Upper lobe of left lung (tissue), 6 donors: ENCODE measurements around the gene RPL13A. TPM values are rescaled to one million over a fixed set of nuclear protein-coding genes. Genes with fewer than 3 reads are reported as not detected.

Source experiments
- ATAC-seq, 2 donors: fragments of 200-7000 bp; cut with Tn5 transposase; one replicate each; pipeline ENCODE4 v1.9.1; 2022; ENCODE audit warnings: mild to moderate bottlenecking in 2 of 2, moderate library complexity in 2 of 2; ENCODE audit not compliant: low FRiP score in 2 of 2
- DNase-seq, 2 donors: peaks; one replicate each; pipeline ENCODE4 v3.0.0-alpha.2; 2019 to 2020
- H3K27ac ChIP-seq, 4 donors: fragments of 200-600 bp; sonication (generic); one replicate each; pipeline ENCODE4 v1.5.1; 2016 to 2019
- H3K27me3 ChIP-seq, 4 donors: fragments of 200-600 bp; sonication (generic); one replicate each; pipeline ENCODE4 v1.5.1; 2017 to 2019
- H3K36me3 ChIP-seq, 4 donors: fragments of 200-600 bp; sonication (generic); one replicate each; pipeline ENCODE4 v1.5.1; 2016 to 2019
- H3K4me1 ChIP-seq, 4 donors: fragments of 200-600 bp; sonication (generic); one replicate each; pipeline ENCODE4 v1.5.1; 2018 to 2019
- H3K4me3 ChIP-seq, 4 donors: fragments of 200-600 bp; sonication (generic); one replicate each; pipeline ENCODE4 v1.5.1; 2017 to 2019; ENCODE audit warnings: mild to moderate bottlenecking in 2 of 4, moderate library complexity in 1 of 4
- H3K9me3 ChIP-seq, 4 donors: fragments of 200-600 bp; sonication (generic); one replicate each; pipeline ENCODE4 v1.5.1; 2018 to 2019
- CTCF ChIP-seq, 6 experiments: fragments of 450-650 bp in 4 of 6; fragments of 200-600 bp in 2 of 6; sonication (generic) in 2 of 6; IDR thresholded peaks; one replicate each; pipeline ENCODE4 v1.5.1; 2016 to 2019; ENCODE audit warnings: antibody characterized with exemption in 6 of 6
- EP300 ChIP-seq, 4 donors: sonication (generic); formaldehyde crosslinking; IDR thresholded peaks; one replicate each; pipeline ENCODE4 v1.5.1; 2017; ENCODE audit warnings: antibody characterized with exemption in 4 of 4, control low read depth in 2 of 4
- POLR2A ChIP-seq, 4 donors: fragments of 450-650 bp; IDR thresholded peaks; one replicate each; pipeline ENCODE4 v1.5.1; 2016 to 2017; ENCODE audit warnings: antibody characterized with exemption in 4 of 4, mild to moderate bottlenecking in 2 of 4
- POLR2AphosphoS5 ChIP-seq, 2 donors: sonication (generic); formaldehyde crosslinking; IDR thresholded peaks; one replicate each; pipeline ENCODE4 v1.5.1; 2017; ENCODE audit warnings: antibody characterized with exemption in 2 of 2
- WGBS, 2 donors: methylation state at CpG; one replicate each; pipeline ENCODE4 v1.1.5; 2017 to 2018; 5-methylcytosine and 5-hydroxymethylcytosine counted together
- small RNA-seq, 4 donors: library from RNA; depleted of rRNA; stranded (forward); fragments of <200 nt; gene quantifications; one replicate each; pipeline ENCODE3, GENCODE V24; 2016
- total RNA-seq, 6 donors: library from RNA; depleted of rRNA in 4 of 6; stranded (reverse); fragments of >200 nt in 4 of 6; gene quantifications; one replicate each; pipeline versions ENCODE4 v1.1.0 to v1.2.1, GENCODE V29; 2016 to 2021
- donor health status: DM: no; HTN: no; CAD: no; lungs with moderate emphysema.
- donor health status: DM: no; HTN: yes; CAD: no; lungs with severe emphysema.

The RPL13A gene
- total RNA-seq, 6 donors from 2014 or later, result 974 to 2,595 (median 1,696) TPM

- Histone ChIP-seq H3K36me3 (peaks cover 0 to 20% (median 12%) of the 10 kb centered on the region in 4 donors), H3K27ac (no peak overlapping the region), H3K4me1 (peaks cover 13 to 17% (median 14%) of the 10 kb centered on the region in 4 donors), H3K27me3 (no peaks in the 10 kb centered on the region), H3K4me3 (peak overlapping the region in 2 of 4 donors; percentile 68 to 74), H3K9me3 (no peaks in the 10 kb centered on the region)
- WGBS, 2 donors, result 78 to 82% methylated on average over 7 to 8 of the region's 8 CpGs
- DNase-seq, result no peak
- TF ChIP-seq CTCF (IDR thresholded peaks at IDR 0.05) (no peak), POLR2A (IDR thresholded peaks at IDR 0.05) (no peak), POLR2AphosphoS5 (IDR thresholded peaks at IDR 0.05) (no peak), EP300 (IDR thresholded peaks at IDR 0.05) (no peak)
- ATAC-seq, result no peak
Observed at GRCh38 chr19:49534632-49535385, 47.4 kb downstream of the RPL13A start.

- peaks cover 0 to 27% (median 12%) of the 10 kb centered on the region in 4 donors for H3K36me3 ChIP-seq
- DNase-seq, result no peak
- 93 to 94% methylated on average over 12 to 22 of the region's 22 CpGs for WGBS, 2 donors
Observed at GRCh38 chr19:49536921-49537462, 49.6 kb downstream of the RPL13A start.

GRCh38 chr19:49538643-49539042, 51.2 kb downstream of the RPL13A start:
- H3K27me3 ChIP-seq, result no peaks in the 10 kb centered on the region
- H3K36me3 ChIP-seq, result peaks cover 0 to 30% (median 18%) of the 10 kb centered on the region in 4 donors
- no peak overlapping the region for H3K27ac ChIP-seq
- H3K4me3 ChIP-seq, result no peak overlapping the region
- no peak for TF ChIP-seq POLR2A (IDR thresholded peaks at IDR 0.05)
- TF ChIP-seq EP300 (IDR thresholded peaks at IDR 0.05), result no peak
- no peak for TF ChIP-seq CTCF (IDR thresholded peaks at IDR 0.05)
- no peak for TF ChIP-seq POLR2AphosphoS5 (IDR thresholded peaks at IDR 0.05)
- peaks cover 8 to 11% (median 8%) of the 10 kb centered on the region in 4 donors for H3K4me1 ChIP-seq
- 83 to 85% methylated on average over 5 of the region's 5 CpGs for WGBS, 2 donors
- DNase-seq (no peak), ATAC-seq (no peak)
- H3K9me3 ChIP-seq, result no peaks in the 10 kb centered on the region

More at GRCh38 chr19:49536921-49537462, 49.6 kb downstream of the RPL13A start:
- no peak overlapping the region for H3K27ac ChIP-seq
- no peak overlapping the region for H3K4me3 ChIP-seq
- H3K4me1 ChIP-seq, result peaks cover 13 to 17% (median 14%) of the 10 kb centered on the region in 4 donors
- H3K9me3 ChIP-seq, result no peaks in the 10 kb centered on the region
- no peaks in the 10 kb centered on the region for H3K27me3 ChIP-seq
- TF ChIP-seq POLR2A (IDR thresholded peaks at IDR 0.05) (no peak), CTCF (IDR thresholded peaks at IDR 0.05) (no peak), EP300 (IDR thresholded peaks at IDR 0.05) (no peak), POLR2AphosphoS5 (IDR thresholded peaks at IDR 0.05) (no peak)
- no peak for ATAC-seq

GRCh38 chr19:49539192-49539952, 52.0 kb downstream of the RPL13A start:
- Histone ChIP-seq H3K36me3 (peaks cover 0 to 30% (median 18%) of the 10 kb centered on the region in 4 donors), H3K4me1 (peaks cover 2 to 3% (median 3%) of the 10 kb centered on the region in 4 donors), H3K27me3 (no peaks in the 10 kb centered on the region), H3K4me3 (no peak overlapping the region), H3K9me3 (no peaks in the 10 kb centered on the region), H3K27ac (no peak overlapping the region)
- WGBS, 2 donors, result 90 to 91% methylated on average over 9 to 12 of the region's 13 CpGs
- TF ChIP-seq EP300 (IDR thresholded peaks at IDR 0.05) (no peak), POLR2AphosphoS5 (IDR thresholded peaks at IDR 0.05) (no peak), POLR2A (IDR thresholded peaks at IDR 0.05) (no peak), CTCF (IDR thresholded peaks at IDR 0.05) (no peak)
- DNase-seq, result no peak
- ATAC-seq, result no peak

Small RNAs within 50 kb of the gene (small RNA-seq; reads per million reads assigned to genes)
- gene COX6CP7 (0 reads per million in 4 donors), gene MIR150 (74.5 to 449 (median 183) reads per million in 4 donors), gene SNORD32A (0 reads per million in 4 donors), gene SNORD33 (0 reads per million in 4 donors), gene SNORD34 (0 reads per million in 4 donors), gene SNORD35A (0 reads per million in 4 donors), gene SNORD35B (0 reads per million in 4 donors)

Other genes with a start within 250 kb of the RPL13A start
- gene SLC6A16, start 162.4 kb upstream of the RPL13A start, total RNA-seq, result 1 to 10 TPM in 5 of 6 donors, under 1 TPM in 1; 0.44 to 4.2 (median 2.0) TPM
- 100 to 1,000 TPM in 4 of 6 donors, 10 to 100 TPM in 2; 63.5 to 156 (median 123) TPM for gene CD37, start 152.2 kb upstream of the RPL13A start, total RNA-seq
- 10 to 100 TPM; 13.6 to 38.0 (median 20.5) TPM for gene TEAD2, start 125.2 kb upstream of the RPL13A start, total RNA-seq
- gene DKKL1, start 123.7 kb upstream of the RPL13A start, total RNA-seq, result under 1 TPM in 3 of 6 donors, not detected in 3; 0.40 to 0.69 (median 0.61) TPM
- 1 to 10 TPM in 3 of 6 donors, under 1 TPM in 1, not detected in 2; 0.61 to 6.9 (median 1.6) TPM for gene KASH5, start 99.4 kb upstream of the RPL13A start, total RNA-seq
- not detected for gene PTH2, start 64.2 kb upstream of the RPL13A start, total RNA-seq
- gene GFY, start 62.2 kb upstream of the RPL13A start, total RNA-seq, result not detected
- 1 to 10 TPM in 2 of 6 donors, under 1 TPM in 3, not detected in 1; 0.37 to 2.1 (median 0.78) TPM for gene SLC17A7, start 46.1 kb upstream of the RPL13A start, total RNA-seq
- 100 to 1,000 TPM in 1 of 6 donors, 10 to 100 TPM in 5; 59.5 to 120 (median 72.8) TPM for gene PIH1D1, start 35.8 kb upstream of the RPL13A start, total RNA-seq
- gene ALDH16A1, start 34.4 kb upstream of the RPL13A start, total RNA-seq, result 100 to 1,000 TPM in 1 of 6 donors, 10 to 100 TPM in 5; 26.3 to 111 (median 48.2) TPM
- 10 to 100 TPM in 3 of 6 donors, 1 to 10 TPM in 3; 4.3 to 19.9 (median 9.9) TPM for gene FLT3LG, start 13.4 kb upstream of the RPL13A start, total RNA-seq
- gene RPS11, start 8.8 kb downstream of the RPL13A start, total RNA-seq, result 1,000 to 10,000 TPM; 1,447 to 3,855 (median 1,708) TPM
- 100 to 1,000 TPM; 175 to 466 (median 328) TPM for gene FCGRT, start 25.1 kb downstream of the RPL13A start, total RNA-seq
- gene RCN3, start 40.4 kb downstream of the RPL13A start, total RNA-seq, result 10 to 100 TPM in 5 of 6 donors, 1 to 10 TPM in 1; 5.9 to 82.8 (median 26.6) TPM
- 10 to 100 TPM; 30.3 to 72.3 (median 57.9) TPM for gene NOSIP, start 92.9 kb downstream of the RPL13A start, total RNA-seq
- 10 to 100 TPM in 1 of 6 donors, 1 to 10 TPM in 5; 3.8 to 10.0 (median 7.1) TPM for gene PRRG2, start 93.7 kb downstream of the RPL13A start, total RNA-seq
- 10 to 100 TPM; 12.6 to 51.9 (median 33.7) TPM for gene PRR12, start 103.6 kb downstream of the RPL13A start, total RNA-seq
- 100 to 1,000 TPM in 3 of 6 donors, 10 to 100 TPM in 3; 81.7 to 160 (median 107) TPM for gene RRAS, start 152.5 kb downstream of the RPL13A start, total RNA-seq
- 10 to 100 TPM; 28.6 to 98.5 (median 71.0) TPM for gene SCAF1, start 154.6 kb downstream of the RPL13A start, total RNA-seq
- gene IRF3, start 178.2 kb downstream of the RPL13A start, total RNA-seq, result 100 to 1,000 TPM in 3 of 6 donors, 10 to 100 TPM in 3; 50.5 to 210 (median 99.1) TPM
- gene BCL2L12, start 178.3 kb downstream of the RPL13A start, total RNA-seq, result 10 to 100 TPM in 3 of 6 donors, 1 to 10 TPM in 3; 4.2 to 21.3 (median 14.1) TPM
- gene PRMT1, start 189.7 kb downstream of the RPL13A start, total RNA-seq, result 100 to 1,000 TPM in 2 of 6 donors, 10 to 100 TPM in 4; 65.6 to 155 (median 82.0) TPM
- gene ADM5, start 202.0 kb downstream of the RPL13A start, total RNA-seq, result 1 to 10 TPM in 4 of 6 donors, under 1 TPM in 1, not detected in 1; 0.55 to 3.0 (median 1.5) TPM
- 10 to 100 TPM in 1 of 6 donors, 1 to 10 TPM in 2, under 1 TPM in 1, not detected in 2; 0.46 to 17.2 (median 4.6) TPM for gene CPT1C, start 203.5 kb downstream of the RPL13A start, total RNA-seq